ENCODE results near the gene SPECC1L. TPM values are rescaled to one million over a fixed set of nuclear protein-coding genes. Genes with fewer than 3 reads are reported as not detected.

SPECC1L gene
- total and polyA plus RNA-seq, 10 of the 15 experiments (the other 5 are each of a cell fraction or from before 2014, with no cell fraction given) = 1.9 to 40.6 (median 19.1) TPM

GRCh38 chr22:24421428-24421931, 150.8 kb downstream of the SPECC1L start (continued):
- peak; percentile 30; the same call in 1 of the 2 replicates for TF ChIP-seq SMC3 (IDR thresholded peaks at IDR 0.05; ENCODE audit: borderline replicate concordance, low read length)
- no peak for TF ChIP-seq KAT2A (conservative IDR thresholded peaks at IDR 0.05; ENCODE audit: control insufficient read depth, low read depth, low read length)
- no peak for TF ChIP-seq YY1 (IDR thresholded peaks at IDR 0.05; ENCODE audit: low read depth, low read length)
- no peak for TF ChIP-seq IRF3 (IDR thresholded peaks at IDR 0.05)
- TF ChIP-seq PML (IDR thresholded peaks at IDR 0.05; ENCODE audit: low read length) = no peak

- Histone ChIP-seq H2AFZ (ENCODE audit: control insufficient read depth, low read depth, low read length) (no peak overlapping the region), H3K27me3 (replicated peaks in 1 of 2; ENCODE audit: control insufficient read depth in 2 of 2, insufficient read depth in 2 of 2, low read length in 1 of 2) (no peaks in the 10 kb centered on the region), H3K4me2 (ENCODE audit: control insufficient read depth, insufficient read depth) (no peak overlapping the region), H4K20me1 (ENCODE audit: control insufficient read depth, insufficient read depth) (no peaks in the 10 kb centered on the region), H3K27ac (ENCODE audit: control insufficient read depth, insufficient read depth) (no peak overlapping the region), H3K4me1 (ENCODE audit: control insufficient read depth, insufficient read depth, low read length) (peaks cover 11% of the 10 kb centered on the region), H3K9ac (ENCODE audit: control insufficient read depth, insufficient read depth, low read length) (no peak overlapping the region), H3K79me2 (ENCODE audit: control insufficient read depth, insufficient read depth, low read length) (peaks cover 22% of the 10 kb centered on the region), H3K9me3 (replicated peaks; ENCODE audit: control insufficient read depth, insufficient read depth, low read length) (no peaks in the 10 kb centered on the region), H3K36me3 (ENCODE audit: control insufficient read depth in 2 of 2, insufficient read depth in 2 of 2, low read length in 1 of 2) (peaks cover 0 to 3% of the 10 kb centered on the region in 2 experiments; a peak in 3 of 4 replicates), H3K4me3 (no peak overlapping the region)
- ATAC-seq (no peak), FAIRE-seq (no peak), DNase-seq (ENCODE audit: low read depth, low spot score) (no peak)
- 37% methylated on average over 5 of the region's 5 CpGs for WGBS (ENCODE audit: insufficient coverage, insufficient replicate concordance, low lambda C conversion rate, missing lambda C conversion rate)
- intact Hi-C loops (cut with micrococcal nuclease; ENCODE audit: unreplicated experiment) = no loop called here
- in situ Hi-C loops (cut with MboI) = no loop called here
- RAD21 ChIA-PET (ENCODE audit: unreplicated experiment) = interaction anchor here (0.6 to 10.4 kb wide), 9 partner anchors 13 to 107 kb away, joined by 3 to 107 read pairs (median 4); no protein-coding TSS in a partner anchor
- CTCF ChIA-PET = interaction anchor here (0.5 to 19.9 kb wide), 16 partner anchors 9 to 145 kb away, joined by 3 to 332 read pairs (median 4); no protein-coding TSS in a partner anchor
- POLR2A ChIA-PET = interaction anchor here (0.5 to 1.3 kb wide), 5 partner anchors 20 to 108 kb away, joined by 3 to 8 read pairs (median 4); no protein-coding TSS in a partner anchor
- BruUV-seq (replicated peaks) = no TSS peak
- TF ChIP-seq HCFC1 (IDR thresholded peaks at IDR 0.05; ENCODE audit: low read length) (no peak), ZBTB33 (IDR thresholded peaks at IDR 0.05) (no peak), TCF3 (IDR thresholded peaks at IDR 0.05; ENCODE audit: borderline replicate concordance, insufficient read depth, low read depth, low read length) (no peak), ZBTB40 (IDR thresholded peaks at IDR 0.05; ENCODE audit: borderline replicate concordance) (no peak), HDGF (IDR thresholded peaks at IDR 0.05) (no peak), FOS (IDR thresholded peaks at IDR 0.05; ENCODE audit: borderline replicate concordance, extremely low read depth, insufficient read length) (no peak), POLR2A (IDR thresholded peaks at IDR 0.05; ENCODE audit: low read depth, low read length) (no peak), IKZF1 (conservative IDR thresholded peaks at IDR 0.05) (no peak), SMAD1 (IDR thresholded peaks at IDR 0.05; ENCODE audit: low read depth, partially characterized antibody) (no peak), POLR2AphosphoS2 (IDR thresholded peaks at IDR 0.05; ENCODE audit: low read depth, low read length) (no peak)
- SMC1A ChIA-PET (ENCODE audit: uncharacterized antibody, unreplicated experiment) = interaction anchor here (0.8 to 8.9 kb wide), 11 partner anchors 14 to 99 kb away, joined by 3 to 48 read pairs (median 4); no protein-coding TSS in a partner anchor
Measured at GRCh38 chr22:24422102-24422665, 151.6 kb downstream of the SPECC1L start.
